ENCODE data around the gene HS3ST5. TPM values are rescaled to one million over a fixed set of nuclear protein-coding genes. Genes with fewer than 3 reads are reported as not detected.

Gene HS3ST5
- total RNA-seq, 1 donor from 2014 or later = not detected

DNA sequence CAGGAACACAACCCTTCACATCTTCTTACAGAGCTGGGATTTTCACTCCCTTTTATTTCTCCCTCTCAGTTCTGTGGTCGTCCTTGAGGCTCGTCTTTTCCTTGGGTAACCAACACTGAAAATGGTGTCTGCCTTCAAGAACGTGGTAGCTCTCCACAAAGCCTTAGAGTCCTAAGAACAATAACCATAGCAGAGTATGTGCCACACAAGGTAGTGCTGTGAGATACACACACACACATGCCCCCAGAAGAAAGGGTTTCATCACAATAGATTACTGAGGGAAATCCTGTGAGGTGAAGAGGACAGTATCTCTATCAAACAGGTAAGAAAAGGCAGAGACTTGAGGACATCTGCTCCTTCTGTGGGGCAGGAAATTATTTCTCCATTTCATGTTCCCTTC is 267.0 kb downstream of the HS3ST5 start:
- H3K27me3 ChIP-seq = no peaks in the 10 kb centered on the region
- H3K4me1 ChIP-seq = no peaks in the 10 kb centered on the region
- no peak overlapping the region for H3K27ac ChIP-seq
- no peak overlapping the region for H3K4me3 ChIP-seq
- no peak for DNase-seq (ENCODE audit: extremely low spot score in 2 of 2)
- no peak for TF ChIP-seq POLR2AphosphoS5 (IDR thresholded peaks at IDR 0.05; ENCODE audit: insufficient read depth in 1 of 2, low read depth in 1 of 2)
- no peak for TF ChIP-seq CTCF (IDR thresholded peaks at IDR 0.05)
- TF ChIP-seq POLR2A (IDR thresholded peaks at IDR 0.05) = no peak
- no peaks in the 10 kb centered on the region for H3K36me3 ChIP-seq
- intact Hi-C loops (cut with DNase I) = no loop called here
- no peaks in the 10 kb centered on the region for H3K9me3 ChIP-seq

GRCh38 chr6:114075300-114075699 is 267.5 kb downstream of the HS3ST5 start:
- intact Hi-C loops (cut with DNase I) = no loop called here

GRCh38 chr6:114068771-114069170 is 274.1 kb downstream of the HS3ST5 start:
- TF ChIP-seq CTCF (IDR thresholded peaks at IDR 0.05) (no peak), POLR2AphosphoS5 (IDR thresholded peaks at IDR 0.05; ENCODE audit: insufficient read depth in 1 of 2, low read depth in 1 of 2) (no peak), POLR2A (IDR thresholded peaks at IDR 0.05) (no peak)
- no peaks in the 10 kb centered on the region for H3K27me3 ChIP-seq

More at GRCh38 chr6:114075300-114075699, 267.5 kb downstream of the HS3ST5 start:
- no peak for DNase-seq (ENCODE audit: extremely low spot score in 2 of 2)
- Histone ChIP-seq H3K9me3 (no peaks in the 10 kb centered on the region), H3K27ac (no peak overlapping the region), H3K4me1 (no peaks in the 10 kb centered on the region), H3K27me3 (no peaks in the 10 kb centered on the region), H3K4me3 (no peak overlapping the region), H3K36me3 (no peaks in the 10 kb centered on the region)
- TF ChIP-seq POLR2AphosphoS5 (IDR thresholded peaks at IDR 0.05; ENCODE audit: insufficient read depth in 1 of 2, low read depth in 1 of 2) (no peak), POLR2A (IDR thresholded peaks at IDR 0.05) (no peak)

DNA sequence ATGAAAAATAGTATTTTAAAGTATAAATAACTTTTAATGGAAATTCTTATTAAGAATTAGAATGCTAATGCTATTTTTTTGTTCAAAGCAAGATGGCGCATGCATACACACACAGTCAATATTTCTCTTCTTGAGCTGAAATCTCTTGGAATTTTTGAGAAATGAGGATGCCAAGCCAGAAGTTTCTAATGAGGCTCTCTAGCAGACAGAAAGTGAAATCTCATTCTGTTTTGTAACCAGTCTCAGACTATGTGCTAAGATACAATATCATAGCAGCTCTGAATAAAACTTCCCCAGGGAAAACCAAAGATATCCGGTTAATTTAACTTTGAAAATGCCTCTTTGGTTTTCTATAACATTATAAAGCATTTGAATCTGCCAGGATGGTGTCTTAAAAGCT is 274.7 kb downstream of the HS3ST5 start:
- no peaks in the 10 kb centered on the region for H3K4me1 ChIP-seq
- no peaks in the 10 kb centered on the region for H3K36me3 ChIP-seq
- H3K27me3 ChIP-seq = no peaks in the 10 kb centered on the region
- DNase-seq (ENCODE audit: extremely low spot score in 2 of 2) = no peak
- H3K27ac ChIP-seq = no peak overlapping the region
- intact Hi-C loops (cut with DNase I) = no loop called here
- no peaks in the 10 kb centered on the region for H3K9me3 ChIP-seq
- H3K4me3 ChIP-seq = no peak overlapping the region
- TF ChIP-seq POLR2A (IDR thresholded peaks at IDR 0.05) (no peak), POLR2AphosphoS5 (IDR thresholded peaks at IDR 0.05; ENCODE audit: insufficient read depth in 1 of 2, low read depth in 1 of 2) (no peak), CTCF (IDR thresholded peaks at IDR 0.05) (no peak)

More at GRCh38 chr6:114068771-114069170, 274.1 kb downstream of the HS3ST5 start:
- Histone ChIP-seq H3K4me3 (no peak overlapping the region), H3K4me1 (no peaks in the 10 kb centered on the region), H3K9me3 (no peaks in the 10 kb centered on the region), H3K36me3 (no peaks in the 10 kb centered on the region), H3K27ac (no peak overlapping the region)
- DNase-seq (ENCODE audit: extremely low spot score in 2 of 2) = no peak
- intact Hi-C loops (cut with DNase I) = no loop called here

DNA sequence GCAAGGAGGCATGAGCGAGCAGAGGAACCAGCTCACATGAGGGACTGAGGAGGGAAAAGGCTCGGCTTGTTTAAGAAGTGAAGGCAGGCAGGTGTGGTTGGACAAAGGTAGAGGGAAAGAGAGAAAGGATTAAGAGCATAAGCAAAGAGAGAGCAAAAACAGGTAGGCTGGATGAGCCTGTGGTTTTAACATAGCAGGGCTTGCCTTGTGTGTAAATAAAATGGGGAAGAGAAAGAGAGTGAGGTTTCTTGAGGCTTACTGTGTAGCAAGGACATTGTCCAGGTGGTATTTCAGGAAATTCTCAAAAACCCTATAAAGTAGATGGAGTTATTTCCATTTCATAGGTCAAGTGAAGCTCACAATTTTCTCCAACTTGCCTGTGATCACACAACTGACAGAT is 278.0 kb downstream of the HS3ST5 start:
- intact Hi-C loops (cut with DNase I) = no loop called here
- H3K4me1 ChIP-seq = no peaks in the 10 kb centered on the region
- no peak overlapping the region for H3K27ac ChIP-seq
- TF ChIP-seq POLR2AphosphoS5 (IDR thresholded peaks at IDR 0.05; ENCODE audit: insufficient read depth in 1 of 2, low read depth in 1 of 2) (no peak), POLR2A (IDR thresholded peaks at IDR 0.05) (no peak), CTCF (IDR thresholded peaks at IDR 0.05) (no peak)
- H3K9me3 ChIP-seq = no peaks in the 10 kb centered on the region
- H3K36me3 ChIP-seq = no peaks in the 10 kb centered on the region
- DNase-seq (ENCODE audit: extremely low spot score in 2 of 2) = no peak
- H3K4me3 ChIP-seq = no peak overlapping the region
- no peaks in the 10 kb centered on the region for H3K27me3 ChIP-seq
